Renal cortical epithelial cell (primary cell): ENCODE measurements around the gene AFP. TPM values are rescaled to one million over a fixed set of nuclear protein-coding genes. Genes with fewer than 3 reads are reported as not detected.
"Not testable (repeated sequence)": the region's sequence is repeated elsewhere in the genome, so short reads cannot be mapped to it uniquely, and the experiment has no call there.

Experiments used
- DNase-seq: peaks from one replicate; pipeline ENCODE4 v3.0.0-alpha.2; 2011; ENCODE audit warnings: low read depth
- total RNA-seq: library from RNA; depleted of rRNA; stranded (reverse); fragments of >200 nt; gene quantifications from 2 replicates; pipeline ENCODE4 v1.2.3, GENCODE V29; 2014

Gene AFP
- 0.75 and 1.2 TPM in 2 replicates for total RNA-seq

- DNase-seq = no peak
These were observed at the start of gene AFP for GRCh38 chr4:73435984-73436383. TSS of gene AFP (plus strand) at chr4:73436221. CDS start at chr4:73436263, 42 bp downstream.

- no peak for DNase-seq
These were observed 48.5 kb upstream of the AFP start for GRCh38 chr4:73387552-73387951.

DNA sequence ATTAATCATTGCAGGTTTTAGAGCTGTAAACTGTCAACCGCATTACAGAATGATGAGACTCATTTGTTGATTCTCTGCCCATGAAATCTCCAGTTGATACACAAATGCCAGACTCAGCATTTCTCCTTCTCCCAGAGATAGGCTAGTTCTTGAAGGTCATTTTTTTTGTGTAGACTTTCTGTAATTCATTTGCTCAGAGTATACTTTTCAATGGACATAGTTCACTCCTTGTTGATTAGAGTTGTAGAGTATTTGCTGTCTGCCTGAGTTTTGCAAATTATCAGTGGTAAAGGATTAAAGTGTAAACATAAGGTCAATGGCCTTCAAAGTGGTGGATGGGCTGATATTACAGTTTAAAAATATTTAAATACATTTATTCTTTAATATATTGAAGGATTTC lies 47.1 kb upstream of the AFP start:
- no peak for DNase-seq

DNA sequence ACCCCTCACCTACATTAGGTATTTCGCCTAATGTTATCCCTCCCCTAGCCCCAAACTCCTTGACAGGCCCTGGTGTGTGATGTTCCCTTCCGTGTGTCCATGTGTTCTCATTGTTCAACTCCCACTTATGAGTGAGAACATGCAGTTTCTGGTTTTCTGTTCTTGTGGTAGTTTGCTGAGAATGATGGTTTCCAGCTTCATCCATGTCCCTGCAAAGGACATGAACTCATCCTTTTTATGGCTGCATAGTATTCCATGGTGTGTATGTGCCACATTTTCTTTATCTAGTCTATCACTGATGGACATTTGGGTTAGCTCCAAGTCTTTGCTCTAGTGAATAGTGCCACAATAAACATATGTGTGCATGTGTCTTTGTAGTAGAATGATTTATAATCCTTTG lies 46.4 kb upstream of the AFP start:
- not testable (repeated sequence) for DNase-seq

- DNase-seq = no peak
These were observed 44.2 kb upstream of the AFP start for GRCh38 chr4:73391774-73392173.

DNA sequence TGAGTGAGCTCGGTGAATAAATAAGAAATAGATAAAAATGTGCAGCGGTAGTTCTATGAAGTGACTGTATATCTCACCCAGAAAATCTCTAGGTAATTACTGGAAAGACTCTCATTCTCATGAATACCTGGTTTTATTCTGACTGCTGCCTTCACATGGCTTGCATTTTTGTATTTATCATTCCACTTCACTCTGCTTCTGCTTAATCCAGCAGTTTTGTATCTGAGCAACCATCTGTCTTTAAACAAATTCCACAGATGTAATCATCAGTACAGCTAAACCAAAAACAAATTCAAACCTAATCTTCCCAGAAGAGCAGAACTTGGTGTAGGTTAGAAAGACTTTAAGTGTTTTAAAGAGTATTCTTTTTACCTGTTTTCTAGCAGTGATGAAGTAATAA lies 43.1 kb upstream of the AFP start:
- DNase-seq = no peak

DNA sequence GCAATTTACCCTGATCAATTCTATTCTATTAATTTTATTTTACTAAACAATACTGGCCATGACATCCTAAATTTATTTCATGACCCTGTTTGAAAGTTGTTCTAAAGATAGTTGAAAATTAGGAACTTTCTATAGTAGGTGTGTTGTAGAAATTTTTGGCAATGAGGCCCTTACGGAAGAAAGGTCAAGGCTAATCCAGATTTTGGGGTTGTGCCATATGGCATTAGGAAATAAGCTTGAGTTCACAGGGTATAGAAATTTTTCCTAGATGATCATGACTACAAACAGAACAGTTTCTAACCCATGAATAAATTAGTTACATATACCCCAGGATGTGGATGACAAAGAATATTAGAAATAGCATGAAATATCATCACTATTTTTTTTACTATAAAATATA lies 39.7 kb upstream of the AFP start:
- no peak for DNase-seq

GRCh38 chr4:73396993-73397972 lies 38.7 kb upstream of the AFP start:
- DNase-seq = peak; percentile 22

- no peak for DNase-seq
These were observed 34.6 kb upstream of the AFP start for GRCh38 chr4:73401412-73401811.

GRCh38 chr4:73404042-73404441 lies 32.0 kb upstream of the AFP start, which contains the start of gene ALB:
TSS of gene ALB (plus strand) at chr4:73404287. CDS start at chr4:73404328, 41 bp downstream.
- DNase-seq = no peak

DNA sequence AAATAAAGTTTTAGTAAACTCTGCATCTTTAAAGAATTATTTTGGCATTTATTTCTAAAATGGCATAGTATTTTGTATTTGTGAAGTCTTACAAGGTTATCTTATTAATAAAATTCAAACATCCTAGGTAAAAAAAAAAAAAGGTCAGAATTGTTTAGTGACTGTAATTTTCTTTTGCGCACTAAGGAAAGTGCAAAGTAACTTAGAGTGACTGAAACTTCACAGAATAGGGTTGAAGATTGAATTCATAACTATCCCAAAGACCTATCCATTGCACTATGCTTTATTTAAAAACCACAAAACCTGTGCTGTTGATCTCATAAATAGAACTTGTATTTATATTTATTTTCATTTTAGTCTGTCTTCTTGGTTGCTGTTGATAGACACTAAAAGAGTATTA lies 31.6 kb upstream of the AFP start:
- DNase-seq = no peak

- DNase-seq = no peak
These were observed 30.9 kb upstream of the AFP start for GRCh38 chr4:73405138-73405537.

- no peak for DNase-seq
These were observed 29.5 kb upstream of the AFP start for GRCh38 chr4:73406548-73406875.

GRCh38 chr4:73407227-73407673 lies 28.8 kb upstream of the AFP start:
- no peak for DNase-seq

DNA sequence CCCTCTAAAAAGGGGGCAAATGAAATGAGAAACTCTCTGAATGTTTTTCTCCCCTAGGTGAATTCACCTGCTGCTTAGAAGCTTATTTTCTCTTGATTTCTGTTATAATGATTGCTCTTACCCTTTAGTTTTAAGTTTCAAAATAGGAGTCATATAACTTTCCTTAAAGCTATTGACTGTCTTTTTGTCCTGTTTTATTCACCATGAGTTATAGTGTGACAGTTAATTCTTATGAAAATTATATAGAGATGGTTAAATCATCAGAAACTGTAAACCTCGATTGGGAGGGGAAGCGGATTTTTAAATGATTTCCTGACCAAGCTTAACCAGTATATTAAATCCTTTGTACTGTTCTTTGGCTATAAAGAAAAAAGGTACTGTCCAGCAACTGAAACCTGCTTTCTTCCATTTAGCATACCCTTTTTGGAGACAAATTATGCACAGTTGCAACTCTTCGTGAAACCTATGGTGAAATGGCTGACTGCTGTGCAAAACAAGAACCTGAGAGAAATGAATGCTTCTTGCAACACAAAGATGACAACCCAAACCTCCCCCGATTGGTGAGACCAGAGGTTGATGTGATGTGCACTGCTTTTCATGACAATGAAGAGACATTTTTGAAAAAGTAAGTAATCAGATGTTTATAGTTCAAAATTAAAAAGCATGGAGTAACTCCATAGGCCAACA lies 27.7 kb upstream of the AFP start:
- no peak for DNase-seq

DNA sequence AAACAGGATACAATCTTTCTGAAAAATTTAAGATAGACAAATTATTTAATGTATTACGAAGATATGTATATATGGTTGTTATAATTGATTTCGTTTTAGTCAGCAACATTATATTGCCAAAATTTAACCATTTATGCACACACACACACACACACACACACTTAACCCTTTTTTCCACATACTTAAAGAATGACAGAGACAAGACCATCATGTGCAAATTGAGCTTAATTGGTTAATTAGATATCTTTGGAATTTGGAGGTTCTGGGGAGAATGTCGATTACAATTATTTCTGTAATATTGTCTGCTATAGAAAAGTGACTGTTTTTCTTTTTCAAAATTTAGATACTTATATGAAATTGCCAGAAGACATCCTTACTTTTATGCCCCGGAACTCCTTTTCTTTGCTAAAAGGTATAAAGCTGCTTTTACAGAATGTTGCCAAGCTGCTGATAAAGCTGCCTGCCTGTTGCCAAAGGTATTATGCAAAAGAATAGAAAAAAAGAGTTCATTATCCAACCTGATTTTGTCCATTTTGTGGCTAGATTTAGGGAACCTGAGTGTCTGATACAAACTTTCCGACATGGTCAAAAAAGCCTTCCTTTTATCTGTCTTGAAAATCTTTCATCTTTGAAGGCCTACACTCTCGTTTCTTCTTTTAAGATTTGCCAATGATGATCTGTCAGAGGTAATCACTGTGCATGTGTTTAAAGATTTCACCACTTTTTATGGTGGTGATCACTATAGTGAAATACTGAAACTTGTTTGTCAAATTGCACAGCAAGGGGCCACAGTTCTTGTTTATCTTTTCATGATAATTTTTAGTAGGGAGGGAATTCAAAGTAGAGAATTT lies 26.8 kb upstream of the AFP start:
- DNase-seq = no peak

DNA sequence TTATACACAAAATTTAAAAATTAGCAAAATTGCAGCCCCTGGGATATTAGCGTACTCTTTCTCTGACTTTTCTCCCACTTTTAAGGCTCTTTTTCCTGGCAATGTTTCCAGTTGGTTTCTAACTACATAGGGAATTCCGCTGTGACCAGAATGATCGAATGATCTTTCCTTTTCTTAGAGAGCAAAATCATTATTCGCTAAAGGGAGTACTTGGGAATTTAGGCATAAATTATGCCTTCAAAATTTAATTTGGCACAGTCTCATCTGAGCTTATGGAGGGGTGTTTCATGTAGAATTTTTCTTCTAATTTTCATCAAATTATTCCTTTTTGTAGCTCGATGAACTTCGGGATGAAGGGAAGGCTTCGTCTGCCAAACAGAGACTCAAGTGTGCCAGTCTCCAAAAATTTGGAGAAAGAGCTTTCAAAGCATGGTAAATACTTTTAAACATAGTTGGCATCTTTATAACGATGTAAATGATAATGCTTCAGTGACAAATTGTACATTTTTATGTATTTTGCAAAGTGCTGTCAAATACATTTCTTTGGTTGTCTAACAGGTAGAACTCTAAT lies 26.0 kb upstream of the AFP start:
- no peak for DNase-seq

GRCh38 chr4:73410916-73411730 lies 24.9 kb upstream of the AFP start:
- DNase-seq = no peak

DNA sequence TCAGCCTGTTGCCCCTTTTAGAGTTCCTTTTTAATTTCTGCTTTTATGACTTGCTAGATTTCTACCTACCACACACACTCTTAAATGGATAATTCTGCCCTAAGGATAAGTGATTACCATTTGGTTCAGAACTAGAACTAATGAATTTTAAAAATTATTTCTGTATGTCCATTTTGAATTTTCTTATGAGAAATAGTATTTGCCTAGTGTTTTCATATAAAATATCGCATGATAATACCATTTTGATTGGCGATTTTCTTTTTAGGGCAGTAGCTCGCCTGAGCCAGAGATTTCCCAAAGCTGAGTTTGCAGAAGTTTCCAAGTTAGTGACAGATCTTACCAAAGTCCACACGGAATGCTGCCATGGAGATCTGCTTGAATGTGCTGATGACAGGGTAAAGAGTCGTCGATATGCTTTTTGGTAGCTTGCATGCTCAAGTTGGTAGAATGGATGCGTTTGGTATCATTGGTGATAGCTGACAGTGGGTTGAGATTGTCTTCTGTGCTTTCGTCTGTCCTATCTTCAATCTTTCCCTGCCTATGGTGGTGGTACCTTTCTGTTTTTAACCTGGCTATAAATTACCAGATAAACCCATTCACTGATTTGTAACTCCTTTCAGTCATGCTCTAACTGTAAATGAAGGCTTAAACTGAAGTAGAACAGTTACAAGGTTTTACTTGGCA lies 24.1 kb upstream of the AFP start:
- no peak for DNase-seq

DNA sequence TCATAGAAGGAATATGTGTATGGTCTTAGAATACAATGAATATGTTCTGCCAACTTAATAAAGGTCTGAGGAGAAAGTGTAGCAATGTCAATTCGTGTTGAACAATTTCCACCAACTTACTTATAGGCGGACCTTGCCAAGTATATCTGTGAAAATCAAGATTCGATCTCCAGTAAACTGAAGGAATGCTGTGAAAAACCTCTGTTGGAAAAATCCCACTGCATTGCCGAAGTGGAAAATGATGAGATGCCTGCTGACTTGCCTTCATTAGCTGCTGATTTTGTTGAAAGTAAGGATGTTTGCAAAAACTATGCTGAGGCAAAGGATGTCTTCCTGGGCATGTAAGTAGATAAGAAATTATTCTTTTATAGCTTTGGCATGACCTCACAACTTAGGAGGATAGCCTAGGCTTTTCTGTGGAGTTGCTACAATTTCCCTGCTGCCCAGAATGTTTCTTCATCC lies 22.7 kb upstream of the AFP start:
- no peak for DNase-seq
